HEK293T (cell line): Measurements from ENCODE around the gene FRMD5.

Source experiments
- BHLHE40 ChIP-seq: fragments of 450-650 bp; IDR thresholded peaks from 2 replicates; pipeline ENCODE4 v1.6.1; 2016; ENCODE audit warnings: mild to moderate bottlenecking, moderate library complexity, borderline replicate concordance
- CTBP1 ChIP-seq: fragments of 450-650 bp; IDR thresholded peaks from 2 replicates; pipeline ENCODE4 v1.6.1; 2016; ENCODE audit warnings: borderline replicate concordance
- FOXK2 ChIP-seq: fragments of 450-650 bp; IDR thresholded peaks from 2 replicates; pipeline ENCODE4 v1.6.1; 2016; ENCODE audit warnings: mild to moderate bottlenecking
- FOXM1 ChIP-seq: fragments of 450-650 bp; IDR thresholded peaks from 2 replicates; pipeline ENCODE4 v1.6.1; 2017; ENCODE audit warnings: mild to moderate bottlenecking, borderline replicate concordance
- LEF1 ChIP-seq: fragments of 450-650 bp; IDR thresholded peaks from 2 replicates; pipeline ENCODE4 v1.6.1; 2017; ENCODE audit warnings: mild to moderate bottlenecking, borderline replicate concordance
- NFRKB ChIP-seq: fragments of 450-650 bp; IDR thresholded peaks from 2 replicates; pipeline ENCODE4 v1.6.1; 2016; ENCODE audit warnings: mild to moderate bottlenecking, moderate library complexity
- SP1 ChIP-seq: fragments of 450-650 bp; IDR thresholded peaks from 2 replicates; pipeline ENCODE4 v1.6.1; 2017
- SUZ12 ChIP-seq: fragments of 450-650 bp; IDR thresholded peaks from 2 replicates; pipeline ENCODE4 v1.6.1; 2016; ENCODE audit warnings: mild to moderate bottlenecking
- TARDBP ChIP-seq: fragments of 450-650 bp; IDR thresholded peaks from 2 replicates; pipeline ENCODE4 v1.6.1; 2016
- ZNF384 ChIP-seq: fragments of 450-650 bp; IDR thresholded peaks from 2 replicates; pipeline ENCODE4 v1.6.1; 2016

DNA sequence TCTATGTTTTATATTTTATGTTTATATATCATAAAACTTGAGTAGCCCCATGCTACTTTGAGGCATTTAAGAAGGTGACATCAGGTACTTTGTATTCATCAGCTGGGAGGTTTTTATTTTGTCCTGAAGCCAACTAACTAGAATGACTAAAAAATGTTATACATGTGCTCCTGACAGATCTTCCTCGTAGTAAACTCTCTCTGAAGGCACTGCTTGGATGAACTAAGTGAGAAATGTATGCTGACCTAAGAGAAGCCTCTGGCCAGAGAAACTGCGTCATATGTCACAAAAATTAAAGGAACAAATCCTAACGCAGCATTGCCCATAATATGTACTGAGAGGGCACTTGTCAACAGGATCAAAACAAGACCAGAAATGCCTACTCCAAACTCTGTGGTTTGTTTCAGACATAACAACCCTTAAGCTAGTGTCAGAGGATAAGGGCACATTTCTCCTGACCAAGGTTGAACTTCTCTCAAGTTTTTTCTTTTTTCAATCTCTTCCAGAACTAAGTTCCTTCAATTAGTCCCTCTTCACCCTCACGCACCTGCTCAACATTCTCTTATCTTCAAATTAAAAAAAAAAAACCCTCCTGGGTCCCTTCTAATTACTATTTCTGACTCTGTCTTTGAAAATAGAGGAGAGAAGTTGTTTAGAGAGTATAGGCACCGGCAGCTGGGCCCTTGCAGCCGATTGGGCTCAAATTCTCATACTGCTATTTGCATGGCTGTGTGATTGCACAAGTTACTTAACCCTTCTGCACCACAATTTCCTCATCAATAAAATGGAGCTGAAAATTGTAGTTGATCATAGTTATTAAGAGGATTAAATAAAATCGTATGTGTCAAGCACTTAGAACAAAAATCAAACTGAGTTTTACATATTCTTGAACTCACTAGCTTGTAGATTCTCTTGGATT is 159.0 kb downstream of the FRMD5 start:
- TF ChIP-seq FOXM1 (no peak), SP1 (no peak), TARDBP (no peak), SUZ12 (no peak), ZNF384 (no peak), BHLHE40 (no peak), CTBP1 (no peak), NFRKB (no peak), LEF1 (no peak), FOXK2 (no peak)
